GM19324 (cell line): ENCODE measurements around the gene PLXNA4.

Experiments used
- ATAC-seq: cut with Tn5 transposase; IDR thresholded peaks from one replicate; pipeline ENCODE4 v1.9.1; 2021; ENCODE audit warnings: mild to moderate bottlenecking, moderate library complexity; ENCODE audit not compliant: unreplicated experiment, low FRiP score

Gene PLXNA4

DNA sequence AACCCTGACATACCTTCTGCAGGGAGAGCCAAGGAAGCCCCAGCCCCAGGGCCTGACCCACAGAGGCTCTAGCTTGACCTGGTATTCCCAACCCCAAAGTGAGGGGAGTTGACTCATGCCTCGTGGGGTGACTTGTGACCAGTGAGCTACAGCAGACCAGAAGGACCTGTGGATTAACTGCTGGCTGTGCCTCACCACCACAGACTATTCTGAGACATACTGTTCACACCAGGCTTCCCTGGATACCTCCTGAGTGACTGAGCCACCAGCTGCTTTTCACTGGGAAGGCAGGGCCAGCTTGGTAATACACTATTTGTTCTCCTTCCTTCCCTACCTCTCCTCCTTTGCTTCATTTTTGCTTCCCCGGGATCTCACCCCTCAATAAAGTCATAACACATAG is 7.3 kb downstream of the PLXNA4 start:
- no peak for ATAC-seq

DNA sequence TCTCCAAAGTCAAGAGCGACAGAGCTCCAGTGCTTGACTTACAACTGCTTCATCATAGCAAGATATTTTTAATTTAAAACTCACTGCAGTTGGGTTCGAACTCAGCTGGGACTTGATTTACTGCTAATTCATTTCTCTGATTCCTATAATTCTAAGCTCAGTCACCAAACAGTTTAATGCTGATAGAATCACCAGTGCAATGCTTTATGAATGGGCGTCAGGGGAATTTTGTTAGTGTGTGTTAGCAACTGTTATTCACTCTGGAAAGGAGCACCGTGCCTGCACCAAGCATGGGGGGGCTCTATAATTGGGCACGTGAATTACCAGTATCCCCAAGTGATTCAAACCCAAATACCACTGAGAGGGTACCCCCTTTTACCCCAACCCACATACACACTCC is 10.4 kb downstream of the PLXNA4 start:
- no peak for ATAC-seq

DNA sequence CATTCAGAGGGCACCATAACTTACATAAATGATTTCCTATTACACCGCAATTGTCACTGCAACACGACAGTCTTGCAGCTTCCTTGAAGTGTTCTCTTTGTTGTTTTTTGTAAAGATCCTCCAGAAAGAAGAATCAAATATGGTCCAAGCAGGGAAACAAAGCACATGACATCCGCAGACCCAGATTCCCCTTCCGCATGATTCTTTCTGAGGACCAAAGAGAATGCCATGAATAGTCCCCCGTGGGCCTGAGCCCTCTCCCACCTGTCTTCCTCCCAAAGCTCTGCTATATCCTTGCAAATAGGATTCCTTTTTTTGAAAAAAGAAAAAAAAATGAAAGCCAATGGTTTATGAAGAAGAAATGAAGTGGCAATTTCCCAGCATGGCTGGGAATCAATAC is 10.8 kb downstream of the PLXNA4 start:
- ATAC-seq, result no peak

DNA sequence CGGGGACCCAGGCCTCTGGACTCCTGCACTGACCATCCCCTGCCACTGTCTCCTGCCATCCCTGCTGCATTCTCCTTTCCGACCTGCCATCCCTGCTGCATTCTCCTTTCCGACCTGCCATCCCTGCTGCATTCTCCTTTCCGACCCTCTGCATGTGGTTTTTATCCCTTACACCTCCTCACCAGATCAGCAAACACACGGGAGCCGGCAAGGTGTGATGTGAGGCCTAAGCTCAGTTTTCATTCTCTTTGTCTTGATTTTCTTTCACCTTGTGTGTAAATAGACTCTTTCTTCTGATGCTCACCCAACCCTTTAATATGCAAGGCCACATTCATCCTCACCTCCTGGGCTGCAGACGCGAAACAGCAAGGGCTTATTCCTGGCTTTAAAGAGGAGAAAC is 11.4 kb downstream of the PLXNA4 start:
- ATAC-seq, result no peak

DNA sequence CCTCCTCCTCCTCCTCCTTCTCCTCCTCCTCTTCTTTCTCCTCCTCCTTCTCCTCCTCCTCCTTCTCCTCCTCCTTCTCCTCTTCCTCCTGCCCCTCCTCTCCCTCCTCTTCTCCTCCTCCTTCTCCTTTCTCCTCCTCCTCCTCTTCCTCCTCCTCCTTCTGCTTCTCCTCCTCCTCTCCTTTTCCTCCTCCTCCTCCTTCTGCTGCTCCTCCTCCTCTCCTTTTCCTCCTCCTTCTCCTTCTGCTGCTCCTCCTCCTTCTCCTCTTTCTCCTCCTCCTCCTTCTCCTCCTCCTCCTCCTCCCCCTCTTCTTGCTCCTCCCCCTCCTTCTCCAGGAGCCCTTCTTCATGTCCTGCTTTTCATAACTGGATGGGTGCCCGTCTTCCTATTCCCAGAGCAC is 12.2 kb downstream of the PLXNA4 start:
- no peak for ATAC-seq

DNA sequence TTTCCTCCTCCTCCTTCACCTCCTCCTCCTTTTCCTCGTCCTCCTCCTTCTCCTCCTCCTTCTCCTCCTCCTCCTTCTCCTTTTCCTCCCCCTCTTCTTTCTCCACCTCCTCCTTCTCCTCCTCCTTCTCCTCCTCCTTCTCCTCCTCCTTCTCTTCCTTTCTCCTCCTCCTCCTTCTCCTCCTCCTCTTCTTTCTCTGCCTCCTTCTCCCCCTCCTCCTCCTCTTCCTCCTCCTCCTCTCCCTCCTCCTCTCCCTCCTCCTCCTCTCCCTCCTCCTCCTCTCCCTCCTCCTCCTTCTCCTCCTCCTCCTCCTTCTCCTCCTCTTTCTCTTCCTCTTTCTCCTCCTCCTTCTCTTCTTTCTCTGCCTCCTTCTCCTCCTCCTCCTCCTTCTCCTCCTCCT is 13.6 kb downstream of the PLXNA4 start:
- ATAC-seq, result no peak

DNA sequence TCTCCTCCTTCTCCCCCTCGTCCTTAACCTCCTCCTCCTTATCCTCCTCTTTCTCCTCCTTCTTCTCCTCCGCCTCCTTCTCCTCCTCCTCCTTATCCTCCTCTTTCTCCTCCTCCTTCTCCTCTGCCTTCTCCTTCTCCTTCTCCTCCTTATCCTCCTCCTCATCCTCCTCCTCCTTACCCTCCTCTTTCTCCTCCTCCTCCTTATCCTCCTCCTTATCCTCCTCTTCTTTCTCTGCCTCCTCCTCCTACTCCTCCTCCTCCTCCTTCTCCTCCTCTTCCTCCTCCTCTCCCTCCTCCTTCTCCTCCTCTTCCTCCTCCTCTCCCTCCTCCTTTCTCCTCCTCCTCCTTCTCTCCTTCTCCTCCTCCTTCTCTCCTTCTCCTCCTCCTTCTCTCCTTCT is 14.5 kb downstream of the PLXNA4 start:
- ATAC-seq, result no peak

DNA sequence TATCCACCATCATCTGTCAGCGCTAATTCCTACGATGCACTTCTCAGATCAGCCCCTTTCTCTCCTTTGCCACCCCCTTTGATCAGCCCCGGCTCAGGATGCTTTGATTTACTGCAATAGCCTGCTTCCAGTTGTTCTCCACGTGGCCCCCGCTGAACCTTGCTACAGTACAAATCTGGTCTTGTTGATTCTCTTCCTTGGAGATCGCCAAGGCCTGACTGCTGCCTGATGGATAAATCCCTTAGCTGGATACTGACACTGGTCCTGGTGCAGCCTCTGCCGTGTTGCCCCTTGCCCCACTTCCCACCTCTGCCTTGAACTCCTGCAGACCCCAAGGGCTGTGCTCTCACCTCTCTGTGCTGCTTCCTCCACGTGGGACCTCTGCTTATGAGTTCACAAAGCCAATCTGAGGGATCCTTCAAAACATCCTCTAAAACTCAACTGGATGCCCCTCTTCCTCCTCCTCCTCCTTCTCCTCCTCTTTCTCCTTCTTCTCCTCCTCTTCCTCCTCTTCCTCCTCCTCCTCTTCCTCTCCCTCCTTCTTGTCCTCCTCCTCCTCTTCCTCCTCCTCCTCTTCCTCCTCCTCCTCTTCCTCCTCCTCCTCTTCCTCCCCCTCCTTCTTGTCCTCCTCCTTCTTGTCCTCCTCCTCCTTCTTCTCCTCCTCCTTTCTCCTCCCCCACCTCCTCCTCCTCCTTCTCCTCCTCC is 15.3 kb downstream of the PLXNA4 start:
- no peak for ATAC-seq

DNA sequence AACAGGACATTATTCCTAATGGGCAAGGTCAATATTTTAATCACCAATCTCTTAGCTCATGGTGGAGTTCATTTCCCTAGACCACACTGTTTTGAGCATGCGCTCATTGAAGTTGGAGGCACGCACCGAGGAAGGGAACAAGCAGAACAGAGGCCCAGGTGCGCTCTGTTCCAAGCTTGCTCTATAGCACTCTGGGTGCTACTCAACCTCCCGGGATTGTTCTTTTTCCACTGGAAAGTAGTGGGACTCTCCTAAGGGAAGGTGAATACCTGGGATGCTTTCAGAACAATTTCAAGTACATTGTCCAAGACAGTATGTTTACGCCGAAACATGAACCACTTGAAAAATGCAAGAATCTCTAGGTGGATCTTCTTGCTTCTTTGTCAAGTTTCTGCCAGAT is 16.2 kb downstream of the PLXNA4 start:
- ATAC-seq, result no peak

DNA sequence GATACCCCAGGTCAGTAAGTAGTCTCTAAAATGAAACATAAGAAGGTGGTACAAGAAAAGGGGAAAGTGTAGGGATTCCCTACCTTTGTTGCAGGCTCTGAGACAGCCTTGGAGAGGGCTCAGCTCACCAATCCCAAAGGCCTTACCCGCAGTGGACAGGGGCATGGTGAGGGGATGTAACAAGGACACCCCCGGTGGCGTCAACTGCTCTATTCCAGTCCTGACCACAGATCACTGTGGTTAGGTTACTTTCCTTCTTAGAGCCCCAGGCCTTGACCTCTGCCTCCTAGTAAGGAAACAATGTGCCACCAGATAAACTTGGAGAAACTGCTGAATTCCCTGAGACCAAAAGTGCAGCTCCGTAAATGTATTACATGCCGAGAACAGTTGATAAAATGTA is 17.5 kb downstream of the PLXNA4 start:
- ATAC-seq, result no peak

DNA sequence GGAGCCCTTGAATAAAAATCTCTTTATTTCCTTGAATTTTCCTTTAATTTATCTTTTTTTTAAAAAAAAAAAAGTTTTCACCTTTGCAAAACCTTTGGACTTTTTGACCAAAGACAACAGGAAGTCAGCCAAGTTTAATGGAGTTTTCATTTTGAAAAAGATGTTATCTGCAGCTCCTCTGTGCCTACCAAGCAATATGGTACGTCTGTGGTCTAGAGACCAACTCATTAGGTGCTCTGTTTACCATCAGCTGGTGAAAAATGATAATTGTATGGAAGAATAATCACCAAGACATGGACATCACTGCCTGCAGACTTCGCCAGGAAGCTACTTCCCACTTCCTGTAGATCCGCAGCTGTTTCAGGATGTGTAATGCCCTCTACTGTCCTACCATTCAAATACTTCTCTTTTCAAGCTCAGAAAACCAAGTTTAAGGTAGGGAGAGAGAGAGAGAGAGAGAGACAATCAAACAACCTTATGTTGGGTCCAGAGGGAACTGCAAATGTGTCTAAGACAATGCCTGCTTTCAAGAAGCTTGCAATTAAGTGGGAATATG is 18.7 kb downstream of the PLXNA4 start:
- no peak for ATAC-seq

DNA sequence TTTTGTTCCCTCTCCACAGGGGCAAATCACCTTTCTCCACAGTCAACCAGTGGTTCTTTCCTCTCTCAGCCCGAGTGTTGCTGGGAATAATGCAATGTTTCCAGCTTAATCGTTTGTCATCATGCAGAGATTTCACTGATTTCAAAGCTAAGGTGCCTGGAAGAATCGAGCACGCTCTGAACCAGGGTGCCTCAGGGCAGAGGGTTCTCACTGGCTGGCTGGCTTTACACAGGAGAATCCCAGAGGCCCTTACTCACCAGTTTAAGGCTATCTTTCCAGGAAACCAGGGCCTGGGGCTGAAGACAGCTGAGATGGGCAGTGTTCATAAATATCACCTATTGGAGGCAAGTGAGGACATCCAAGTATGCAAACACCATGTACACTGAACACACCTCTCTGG is 21.8 kb downstream of the PLXNA4 start:
- no peak for ATAC-seq

DNA sequence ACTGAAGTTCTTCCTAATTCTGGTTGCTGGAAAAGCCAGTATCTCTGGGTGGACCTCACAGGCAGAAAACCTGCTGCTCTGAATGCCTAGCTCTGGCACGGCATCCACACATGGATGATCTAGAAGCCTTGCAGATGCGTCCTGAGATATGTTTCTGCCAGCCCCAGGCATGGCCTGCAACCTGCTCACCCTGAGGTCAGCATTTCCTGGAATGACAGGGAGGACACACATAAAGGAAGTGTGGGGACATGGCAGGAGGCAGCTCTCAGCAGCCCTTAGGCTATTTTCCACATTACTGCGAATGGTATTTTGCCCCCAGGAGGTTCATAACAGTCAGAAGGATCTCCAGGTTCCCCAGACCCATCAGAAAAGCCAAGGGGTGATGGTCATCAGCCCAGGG is 23.2 kb downstream of the PLXNA4 start:
- ATAC-seq, result no peak

DNA sequence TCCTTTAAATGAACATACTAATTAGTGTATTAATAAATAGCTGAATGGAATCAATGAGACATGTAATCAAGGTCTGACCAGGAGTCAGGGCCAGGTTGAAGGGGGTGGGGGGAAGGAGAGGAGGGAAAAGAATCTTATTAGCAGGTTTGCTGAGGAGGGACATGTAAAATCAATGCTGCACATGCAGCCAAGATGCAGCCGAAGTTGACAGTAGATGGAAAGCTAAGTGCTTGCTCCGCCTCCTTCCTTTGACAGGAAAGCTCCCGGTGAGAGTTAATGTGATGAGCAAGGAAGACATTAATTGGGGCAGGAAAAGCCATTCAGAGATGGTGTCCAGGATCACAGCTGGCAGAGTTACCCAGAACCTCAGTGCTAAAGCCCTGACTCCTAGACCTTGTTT is 24.4 kb downstream of the PLXNA4 start:
- no peak for ATAC-seq

DNA sequence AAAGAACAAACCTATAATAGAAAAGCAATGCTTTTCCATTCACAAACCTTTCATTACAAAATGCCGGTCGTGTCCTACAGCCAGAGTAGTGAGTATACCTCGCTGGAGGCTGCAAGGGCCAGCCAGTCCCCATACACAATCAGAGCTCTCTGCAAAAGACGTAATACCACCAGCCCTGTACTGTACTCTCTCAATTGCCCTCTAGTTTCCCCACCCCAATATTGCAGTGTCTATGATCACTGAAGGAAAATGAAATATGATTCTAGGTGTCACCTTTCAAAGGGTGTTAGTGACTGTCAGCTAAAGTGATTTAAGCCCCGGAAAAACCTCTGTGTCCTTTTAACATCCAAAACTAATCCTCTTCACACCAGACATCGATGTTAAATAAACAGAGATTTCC is 24.8 kb downstream of the PLXNA4 start:
- no peak for ATAC-seq

DNA sequence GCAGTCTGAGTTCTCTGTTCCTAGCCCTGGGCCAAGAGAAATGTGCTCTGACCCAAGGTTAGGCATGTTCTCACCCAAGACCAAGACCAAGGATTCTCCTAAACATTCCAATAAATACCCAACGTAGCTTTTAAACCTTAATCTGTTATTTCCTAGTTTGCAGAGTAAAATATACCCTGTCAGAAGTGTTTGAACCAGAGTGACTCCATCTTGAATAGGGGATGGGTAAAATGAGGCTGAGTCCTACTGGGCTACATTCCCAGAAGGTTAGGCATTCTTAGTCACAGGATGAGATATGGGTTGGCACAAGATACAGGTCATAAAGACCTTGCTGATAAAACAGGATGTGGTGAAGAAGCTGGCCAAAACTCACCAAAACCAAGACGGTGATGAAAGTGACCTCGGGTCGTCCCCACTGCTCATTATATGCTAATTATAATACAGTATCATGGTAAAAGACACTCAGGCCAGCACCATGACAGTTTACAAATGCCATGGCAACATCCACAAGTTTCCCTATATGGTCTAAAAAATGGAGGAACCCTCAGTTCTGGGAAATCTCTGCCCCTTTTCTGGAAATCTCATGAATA is 27.7 kb downstream of the PLXNA4 start:
- ATAC-seq, result no peak

DNA sequence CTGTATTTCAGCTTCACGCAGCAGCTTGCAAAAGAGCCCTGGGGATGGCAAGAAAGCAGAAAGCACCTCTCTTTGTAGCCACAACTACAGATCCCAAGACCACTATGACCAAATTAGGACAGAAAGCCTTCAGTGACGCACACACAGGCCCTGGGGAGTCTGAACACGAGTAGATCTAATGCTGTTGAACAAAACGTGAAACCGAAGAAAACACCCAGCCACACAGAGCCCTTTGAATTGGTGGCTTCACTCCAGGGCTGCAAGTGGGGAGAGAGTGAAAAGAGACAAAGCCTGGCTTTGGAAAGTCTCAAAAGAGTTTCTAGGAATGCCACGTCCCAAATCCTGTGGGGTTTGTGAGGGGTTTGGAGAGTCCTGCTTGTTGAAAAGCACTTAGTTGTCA is 28.4 kb downstream of the PLXNA4 start:
- no peak for ATAC-seq

DNA sequence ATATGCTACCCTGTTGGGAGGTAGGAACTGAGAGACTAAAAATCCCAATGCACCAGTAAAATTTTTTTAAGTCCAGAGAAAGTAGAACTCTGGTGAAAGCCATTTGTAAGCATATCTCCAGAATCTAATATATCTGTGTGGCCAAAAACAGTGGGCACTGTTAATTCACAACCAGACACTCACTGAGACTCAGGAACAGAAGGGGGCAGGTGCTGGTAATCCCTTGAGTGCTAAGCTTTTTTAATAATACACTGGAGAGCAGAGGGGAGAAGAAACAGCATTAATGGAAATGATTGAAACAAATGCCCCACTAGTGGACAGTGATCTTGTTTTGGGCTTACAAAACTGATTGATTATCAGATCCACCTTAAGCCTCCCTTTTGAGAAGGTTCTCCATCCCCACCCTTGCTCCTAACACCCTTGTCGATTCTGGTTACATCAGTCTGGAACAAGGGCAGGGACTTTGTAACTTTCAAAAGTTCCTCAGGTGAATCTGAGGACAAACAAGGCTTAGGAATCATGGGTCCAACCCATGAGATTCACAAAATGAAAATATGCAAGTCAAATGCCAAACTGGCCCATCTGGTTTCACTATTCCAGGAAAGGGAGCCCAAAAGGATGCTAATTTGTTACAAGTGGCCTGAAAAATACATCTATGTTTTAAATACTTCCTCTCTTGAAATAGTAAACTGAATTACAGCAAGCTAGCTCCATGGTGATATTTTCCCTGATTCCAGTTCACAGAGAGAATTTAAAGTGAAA is 29.7 kb downstream of the PLXNA4 start:
- ATAC-seq, result no peak

DNA sequence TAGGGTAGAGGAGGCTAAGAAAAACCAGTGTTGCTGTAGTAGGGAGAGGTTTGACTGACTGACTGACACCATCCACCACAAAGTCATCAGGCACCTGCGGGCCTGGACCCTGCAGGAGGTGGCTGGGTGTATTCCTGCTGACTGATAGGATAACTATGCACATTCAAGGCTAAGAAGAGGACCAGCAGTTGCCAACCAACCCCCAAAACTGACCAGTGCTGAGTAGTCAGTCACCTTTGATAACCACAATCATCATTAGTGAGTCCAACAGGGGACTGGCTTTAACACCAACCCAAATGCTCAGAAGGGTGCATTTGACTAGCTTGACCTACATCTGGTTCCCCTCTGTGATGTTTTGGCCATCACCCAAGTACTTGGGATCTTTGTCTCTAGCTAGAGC is 30.5 kb downstream of the PLXNA4 start:
- no peak for ATAC-seq

DNA sequence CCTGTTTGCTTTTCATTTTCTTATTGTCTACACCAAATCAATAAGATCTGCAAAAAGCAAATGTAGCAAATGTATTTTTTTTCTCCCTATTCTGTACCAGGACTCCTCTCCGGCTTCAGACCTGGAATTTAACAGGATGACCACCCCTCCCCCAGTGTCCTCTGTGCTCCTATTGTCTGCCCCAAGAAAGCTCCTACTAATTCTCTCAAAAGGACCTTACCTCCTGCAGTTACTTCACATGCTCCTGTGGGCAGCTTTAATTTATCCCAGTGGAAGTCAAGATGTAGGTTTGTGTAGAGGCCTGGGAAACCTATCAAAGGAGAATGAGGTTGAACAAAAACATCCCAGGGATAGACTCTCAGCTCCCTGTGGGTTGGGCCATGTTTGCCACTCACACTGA is 31.3 kb downstream of the PLXNA4 start:
- ATAC-seq, result no peak

DNA sequence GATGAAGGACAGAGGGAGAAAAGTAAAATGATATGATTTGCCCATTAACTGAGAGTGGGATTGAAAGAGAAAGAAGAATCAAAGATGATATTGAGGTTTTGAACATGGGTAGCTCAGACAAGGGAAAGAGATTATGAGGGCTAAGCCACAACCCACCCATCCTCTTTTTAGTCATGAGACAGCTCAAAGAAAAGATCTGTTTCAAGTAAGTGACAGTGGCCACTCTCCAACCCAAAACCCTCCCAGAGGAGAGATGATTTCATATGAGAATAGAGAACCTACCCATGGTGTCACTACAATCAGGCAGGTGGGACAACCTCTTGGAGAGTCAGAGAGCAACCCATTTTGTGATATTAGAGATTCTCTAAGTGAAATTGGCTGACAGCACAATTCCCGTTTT is 32.2 kb downstream of the PLXNA4 start:
- ATAC-seq, result no peak

DNA sequence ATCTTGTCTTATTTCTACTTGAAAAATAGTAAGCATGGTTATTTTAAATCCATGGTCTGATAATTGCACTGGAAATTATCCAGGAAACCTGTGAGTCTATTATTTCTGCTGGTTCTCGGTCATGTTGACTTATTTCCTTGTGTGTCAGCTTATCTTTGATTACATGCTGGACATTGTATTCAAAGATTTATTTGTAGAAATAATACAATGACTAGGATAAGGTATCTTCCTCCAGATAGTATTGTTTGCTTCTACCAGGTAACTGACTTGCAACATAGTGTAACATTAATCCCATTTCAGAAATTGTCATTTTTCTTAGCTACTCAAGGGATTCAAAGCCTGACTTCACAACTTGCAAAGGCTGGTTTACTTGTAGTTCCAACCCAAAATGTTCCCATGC is 33.4 kb downstream of the PLXNA4 start:
- ATAC-seq, result no peak
